HEK293 (cell line): ENCODE measurements around the gene CACNA2D3.

Experiments
- CTCF ChIA-PET: fragments of 350-600 bp; formaldehyde crosslinking; extraction: SDS; loops from one replicate; lab custom pipeline; 2021; ENCODE audit warnings: antibody characterized with exemption; lab: Yijun Ruan, JAX
- POLR2A ChIA-PET: fragments of 300-600 bp; formaldehyde crosslinking; extraction: SDS; loops from one replicate; lab custom pipeline; 2020; ENCODE audit warnings: antibody characterized with exemption, inconsistent platforms; lab: Yijun Ruan, JAX
- H3K27ac ChIP-seq: fragments of 200-500 bp; sonication (Bioruptor generic); 2 replicates; pipeline ENCODE4 v1.5.1; 2014; ENCODE audit warnings: low read depth, low read length, control low read depth, inconsistent platforms; ENCODE audit errors: extremely low read depth
- H3K36me3 ChIP-seq, 2 experiments: fragments of 200-500 bp in 1 of 2; sonication (Bioruptor generic) in 1 of 2; 1 replicate in 1 of 2; 2 replicates in 1 of 2; pipeline ENCODE4 v1.5.1; 2014 to 2017; ENCODE audit warnings: inconsistent platforms in 2 of 2, low read length in 2 of 2; ENCODE audit not compliant: control insufficient read depth in 2 of 2, insufficient read depth in 1 of 2
- H3K4me1 ChIP-seq: fragments of 200-500 bp; sonication (Bioruptor generic); 2 replicates; pipeline ENCODE4 v1.5.1; 2014; ENCODE audit warnings: mild to moderate bottlenecking, low read length, inconsistent platforms; ENCODE audit not compliant: control insufficient read depth, insufficient read depth
- H3K4me3 ChIP-seq: 2 replicates; pipeline ENCODE4 v1.5.1; 2011; ENCODE audit warnings: low read depth, mild to moderate bottlenecking, control low read depth, low read length, moderate library complexity
- H3K9me3 ChIP-seq: fragments of 200-500 bp; sonication (Bioruptor generic); 2 replicates; pipeline ENCODE4 v1.5.1; 2014; ENCODE audit warnings: low read depth, low read length, inconsistent platforms; ENCODE audit not compliant: control insufficient read depth, insufficient read depth
- GLI2 ChIP-seq: fragments of 450-650 bp; formaldehyde crosslinking; IDR thresholded peaks from 2 replicates; pipeline ENCODE4; 2017; ENCODE audit warnings: missing biosample characterization, missing genetic modification characterization, low read depth, borderline replicate concordance
- GLI4 ChIP-seq: fragments of 450-650 bp; formaldehyde crosslinking; IDR thresholded peaks from 2 replicates; pipeline ENCODE4 v1.5.1; 2016; ENCODE audit warnings: missing biosample characterization, missing genetic modification characterization
- HOXD13 ChIP-seq: sonication (generic); formaldehyde crosslinking; IDR thresholded peaks from 2 replicates; pipeline ENCODE4 v1.8.0; 2022; ENCODE audit warnings: missing genetic modification reagents, borderline replicate concordance
- KLF1 ChIP-seq: fragments of 450-650 bp; formaldehyde crosslinking; IDR thresholded peaks from 2 replicates; pipeline ENCODE4 v1.5.1; 2016; ENCODE audit warnings: missing biosample characterization, missing genetic modification characterization
- KLF8 ChIP-seq: fragments of 450-650 bp; formaldehyde crosslinking; IDR thresholded peaks from 2 replicates; pipeline ENCODE4 v1.5.1; 2016; ENCODE audit warnings: missing biosample characterization, missing genetic modification characterization
- PRDM1 ChIP-seq: fragments of 450-650 bp; formaldehyde crosslinking; IDR thresholded peaks from 2 replicates; pipeline ENCODE4; 2016; ENCODE audit warnings: missing biosample characterization, missing genetic modification characterization
- REPIN1 ChIP-seq: fragments of 450-650 bp; formaldehyde crosslinking; IDR thresholded peaks from 2 replicates; pipeline ENCODE4 v1.5.1; 2017; ENCODE audit warnings: missing biosample characterization, missing genetic modification characterization, low read depth
- SP2 ChIP-seq: fragments of 450-650 bp; formaldehyde crosslinking; IDR thresholded peaks from 2 replicates; pipeline ENCODE4 v1.5.1; 2016; ENCODE audit warnings: missing biosample characterization, missing genetic modification characterization
- SP3 ChIP-seq: fragments of 450-650 bp; formaldehyde crosslinking; IDR thresholded peaks from 2 replicates; pipeline ENCODE4 v1.5.1; 2016; ENCODE audit warnings: missing biosample characterization, missing genetic modification characterization
- TRIM28 ChIP-seq: IDR thresholded peaks from 2 replicates; pipeline ENCODE4 v1.6.1; 2011; ENCODE audit warnings: low read length, control low read depth, borderline replicate concordance
- WT1 ChIP-seq: fragments of 450-650 bp; formaldehyde crosslinking; IDR thresholded peaks from 2 replicates; pipeline ENCODE4 v1.5.1; 2016; ENCODE audit warnings: missing biosample characterization, missing genetic modification characterization
- YY2 ChIP-seq: fragments of 450-650 bp; formaldehyde crosslinking; IDR thresholded peaks from 2 replicates; pipeline ENCODE4 v1.5.1; 2016; ENCODE audit warnings: missing biosample characterization, missing genetic modification characterization
- ZBTB7A ChIP-seq: fragments of 450-650 bp; formaldehyde crosslinking; IDR thresholded peaks from 2 replicates; pipeline ENCODE4 v1.5.1; 2016; ENCODE audit warnings: low read depth, missing biosample characterization, missing genetic modification characterization
- ZNF133 ChIP-seq: fragments of 450-650 bp; formaldehyde crosslinking; IDR thresholded peaks from 2 replicates; pipeline ENCODE4 v1.5.1; 2016; ENCODE audit warnings: missing biosample characterization, missing genetic modification characterization
- ZNF157 ChIP-seq: fragments of 450-650 bp; formaldehyde crosslinking; IDR thresholded peaks from 2 replicates; pipeline ENCODE4 v1.5.1; 2016; ENCODE audit warnings: missing biosample characterization, missing genetic modification characterization
- ZNF174 ChIP-seq: fragments of 450-650 bp; formaldehyde crosslinking; IDR thresholded peaks from 2 replicates; pipeline ENCODE4 v1.5.0; 2017; ENCODE audit warnings: missing biosample characterization, mild to moderate bottlenecking, missing genetic modification characterization
- ZNF18 ChIP-seq: fragments of 450-650 bp; formaldehyde crosslinking; IDR thresholded peaks from 2 replicates; pipeline ENCODE4 v1.5.1; 2016; ENCODE audit warnings: missing biosample characterization, missing genetic modification characterization
- ZNF248 ChIP-seq: fragments of 450-650 bp; formaldehyde crosslinking; IDR thresholded peaks from 2 replicates; pipeline ENCODE4 v1.5.1; 2017; ENCODE audit warnings: missing biosample characterization, missing genetic modification characterization
- ZNF394 ChIP-seq: fragments of 450-650 bp; formaldehyde crosslinking; IDR thresholded peaks from 2 replicates; pipeline ENCODE4 v1.5.1; 2016; ENCODE audit warnings: missing biosample characterization, missing genetic modification characterization, mild to moderate bottlenecking, moderate library complexity, borderline replicate concordance
- ZNF449 ChIP-seq: fragments of 450-650 bp; formaldehyde crosslinking; IDR thresholded peaks from 2 replicates; pipeline ENCODE4 v1.5.1; 2017; ENCODE audit warnings: missing biosample characterization, mild to moderate bottlenecking, missing genetic modification characterization, moderate library complexity
- ZNF514 ChIP-seq: fragments of 450-650 bp; formaldehyde crosslinking; IDR thresholded peaks from 2 replicates; pipeline ENCODE4 v1.5.1; 2016; ENCODE audit warnings: missing biosample characterization, missing genetic modification characterization
- ZNF530 ChIP-seq: fragments of 450-650 bp; formaldehyde crosslinking; IDR thresholded peaks from 2 replicates; pipeline ENCODE4 v1.5.1; 2016; ENCODE audit warnings: low read depth, missing biosample characterization, missing genetic modification characterization
- ZNF548 ChIP-seq: fragments of 450-650 bp; formaldehyde crosslinking; IDR thresholded peaks from 2 replicates; pipeline ENCODE4 v1.5.1; 2016; ENCODE audit warnings: missing biosample characterization, missing genetic modification characterization
- ZNF629 ChIP-seq: fragments of 450-650 bp; formaldehyde crosslinking; IDR thresholded peaks from 2 replicates; pipeline ENCODE4 v1.5.1; 2017; ENCODE audit warnings: missing biosample characterization, missing genetic modification characterization
- ZNF670 ChIP-seq: fragments of 450-650 bp; formaldehyde crosslinking; IDR thresholded peaks from 2 replicates; pipeline ENCODE4 v1.5.1; 2016; ENCODE audit warnings: missing biosample characterization, missing genetic modification characterization, low read depth
- ZNF768 ChIP-seq: fragments of 450-650 bp; formaldehyde crosslinking; IDR thresholded peaks from 2 replicates; pipeline ENCODE4 v1.5.1; 2018; ENCODE audit warnings: missing biosample characterization, mild to moderate bottlenecking, missing genetic modification characterization
- ZNF791 ChIP-seq: fragments of 450-650 bp; formaldehyde crosslinking; IDR thresholded peaks from 2 replicates; pipeline ENCODE4 v1.5.1; 2016; ENCODE audit warnings: missing biosample characterization, missing genetic modification characterization
- ZNF843 ChIP-seq: fragments of 450-650 bp; formaldehyde crosslinking; IDR thresholded peaks from 2 replicates; pipeline ENCODE4 v1.5.1; 2016; ENCODE audit warnings: missing biosample characterization, missing genetic modification characterization
- ZSCAN16 ChIP-seq: fragments of 450-650 bp; formaldehyde crosslinking; IDR thresholded peaks from 2 replicates; pipeline ENCODE4 v1.5.1; 2016; ENCODE audit warnings: missing biosample characterization, missing genetic modification characterization
- ZSCAN30 ChIP-seq: fragments of 450-650 bp; IDR thresholded peaks from 2 replicates; pipeline ENCODE4 v1.5.1; 2018; ENCODE audit warnings: missing biosample characterization, mild to moderate bottlenecking, missing genetic modification characterization, moderate library complexity
- TF ChIP-seq, protein P1 (sequence below): fragments of 450-650 bp; formaldehyde crosslinking; IDR thresholded peaks from 2 replicates; pipeline ENCODE4 v1.5.1; 2017; ENCODE audit warnings: missing biosample characterization, missing genetic modification characterization

Gene CACNA2D3

DNA sequence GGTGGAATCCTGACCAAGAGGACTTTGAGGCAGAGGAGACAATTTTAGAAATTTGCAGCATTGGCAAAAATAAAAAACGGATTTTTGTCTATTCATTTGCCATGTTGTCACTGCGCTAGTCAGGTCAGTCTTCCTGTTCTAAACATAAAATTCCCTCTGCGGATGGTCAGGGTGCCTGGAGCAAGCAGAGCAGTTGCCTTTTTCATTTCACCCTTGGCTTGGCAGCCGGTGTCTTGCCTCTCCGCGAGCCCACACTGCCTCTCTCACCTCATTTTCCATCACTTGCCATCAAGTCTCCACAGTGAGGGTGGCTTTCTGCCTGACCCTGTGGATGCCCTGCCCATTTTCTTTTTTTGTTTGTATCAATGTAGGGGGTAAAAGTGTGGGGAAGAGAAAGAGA is 409.4 kb downstream of the CACNA2D3 start:
- TF ChIP-seq ZSCAN30 (no peak), SP3 (tag by site-specific recombination) (no peak), SP2 (no peak), ZNF791 (tag by site-specific recombination) (no peak), PRDM1 (tag by site-specific recombination) (no peak), KLF8 (tag by site-specific recombination) (no peak), ZNF514 (no peak), ZNF768 (tag by site-specific recombination) (no peak), ZNF248 (tag by site-specific recombination) (no peak), ZNF394 (tag by site-specific recombination) (no peak), GLI2 (tag by site-specific recombination) (no peak), ZNF670 (tag by site-specific recombination) (no peak), ZNF629 (tag by site-specific recombination) (no peak), TRIM28 (no peak), ZNF548 (tag by site-specific recombination) (no peak), ZNF174 (tag by site-specific recombination) (no peak), ZSCAN16 (tag by site-specific recombination) (no peak), ZNF133 (tag by site-specific recombination) (no peak)
- TF ChIP-seq, protein P1, sequence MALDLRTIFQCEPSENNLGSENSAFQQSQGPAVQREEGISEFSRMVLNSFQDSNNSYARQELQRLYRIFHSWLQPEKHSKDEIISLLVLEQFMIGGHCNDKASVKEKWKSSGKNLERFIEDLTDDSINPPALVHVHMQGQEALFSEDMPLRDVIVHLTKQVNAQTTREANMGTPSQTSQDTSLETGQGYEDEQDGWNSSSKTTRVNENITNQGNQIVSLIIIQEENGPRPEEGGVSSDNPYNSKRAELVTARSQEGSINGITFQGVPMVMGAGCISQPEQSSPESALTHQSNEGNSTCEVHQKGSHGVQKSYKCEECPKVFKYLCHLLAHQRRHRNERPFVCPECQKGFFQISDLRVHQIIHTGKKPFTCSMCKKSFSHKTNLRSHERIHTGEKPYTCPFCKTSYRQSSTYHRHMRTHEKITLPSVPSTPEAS (tag by site-specific recombination): no peak
- no peaks in the 10 kb centered on the region for H3K4me1 ChIP-seq
- ChIA-PET POLR2A (no interaction called here), CTCF (no interaction called here)
- H3K36me3 ChIP-seq: no peaks in the 10 kb centered on the region
- no peak overlapping the region for H3K4me3 ChIP-seq
- no peak overlapping the region for H3K27ac ChIP-seq
- no peaks in the 10 kb centered on the region for H3K9me3 ChIP-seq

- Histone ChIP-seq H3K4me3 (no peak overlapping the region), H3K36me3 (no peaks in the 10 kb centered on the region), H3K27ac (no peak overlapping the region), H3K4me1 (no peaks in the 10 kb centered on the region), H3K9me3 (no peaks in the 10 kb centered on the region)
- POLR2A ChIA-PET: no interaction called here
- no peak for TF ChIP-seq ZNF791 (tag by site-specific recombination)
- no peak for TF ChIP-seq WT1
- no peak for TF ChIP-seq YY2 (tag by site-specific recombination)
- CTCF ChIA-PET: interaction anchor here (0.6 to 1.1 kb wide), 2 partner anchors 100 to 596 kb away, joined by 3 read pairs; no protein-coding TSS in a partner anchor
These were observed 411.5 kb downstream of the CACNA2D3 start for GRCh38 chr3:54533856-54534255.

GRCh38 chr3:54535619-54536018 is 413.3 kb downstream of the CACNA2D3 start:
- H3K27ac ChIP-seq: no peak overlapping the region
- no peaks in the 10 kb centered on the region for H3K4me1 ChIP-seq
- no peak overlapping the region for H3K4me3 ChIP-seq
- H3K9me3 ChIP-seq: no peaks in the 10 kb centered on the region
- POLR2A ChIA-PET: no interaction called here
- CTCF ChIA-PET: no interaction called here
- H3K36me3 ChIP-seq: no peaks in the 10 kb centered on the region
- TF ChIP-seq ZBTB7A (no peak), GLI4 (tag by site-specific recombination) (no peak), REPIN1 (no peak), ZNF530 (tag by site-specific recombination) (no peak), ZNF18 (tag by site-specific recombination) (no peak), ZNF157 (tag by site-specific recombination) (no peak), ZNF449 (tag by site-specific recombination) (no peak), KLF1 (tag by site-specific recombination) (no peak), HOXD13 (CRISPR knock-in tag) (no peak), ZNF843 (tag by site-specific recombination) (no peak)
- TF ChIP-seq, protein P1 (tag by site-specific recombination): no peak
